ENCODE measurements around the gene SPHKAP. TPM values are rescaled to one million over a fixed set of nuclear protein-coding genes. Genes with fewer than 3 reads are reported as not detected.

Gene SPHKAP, protein sequence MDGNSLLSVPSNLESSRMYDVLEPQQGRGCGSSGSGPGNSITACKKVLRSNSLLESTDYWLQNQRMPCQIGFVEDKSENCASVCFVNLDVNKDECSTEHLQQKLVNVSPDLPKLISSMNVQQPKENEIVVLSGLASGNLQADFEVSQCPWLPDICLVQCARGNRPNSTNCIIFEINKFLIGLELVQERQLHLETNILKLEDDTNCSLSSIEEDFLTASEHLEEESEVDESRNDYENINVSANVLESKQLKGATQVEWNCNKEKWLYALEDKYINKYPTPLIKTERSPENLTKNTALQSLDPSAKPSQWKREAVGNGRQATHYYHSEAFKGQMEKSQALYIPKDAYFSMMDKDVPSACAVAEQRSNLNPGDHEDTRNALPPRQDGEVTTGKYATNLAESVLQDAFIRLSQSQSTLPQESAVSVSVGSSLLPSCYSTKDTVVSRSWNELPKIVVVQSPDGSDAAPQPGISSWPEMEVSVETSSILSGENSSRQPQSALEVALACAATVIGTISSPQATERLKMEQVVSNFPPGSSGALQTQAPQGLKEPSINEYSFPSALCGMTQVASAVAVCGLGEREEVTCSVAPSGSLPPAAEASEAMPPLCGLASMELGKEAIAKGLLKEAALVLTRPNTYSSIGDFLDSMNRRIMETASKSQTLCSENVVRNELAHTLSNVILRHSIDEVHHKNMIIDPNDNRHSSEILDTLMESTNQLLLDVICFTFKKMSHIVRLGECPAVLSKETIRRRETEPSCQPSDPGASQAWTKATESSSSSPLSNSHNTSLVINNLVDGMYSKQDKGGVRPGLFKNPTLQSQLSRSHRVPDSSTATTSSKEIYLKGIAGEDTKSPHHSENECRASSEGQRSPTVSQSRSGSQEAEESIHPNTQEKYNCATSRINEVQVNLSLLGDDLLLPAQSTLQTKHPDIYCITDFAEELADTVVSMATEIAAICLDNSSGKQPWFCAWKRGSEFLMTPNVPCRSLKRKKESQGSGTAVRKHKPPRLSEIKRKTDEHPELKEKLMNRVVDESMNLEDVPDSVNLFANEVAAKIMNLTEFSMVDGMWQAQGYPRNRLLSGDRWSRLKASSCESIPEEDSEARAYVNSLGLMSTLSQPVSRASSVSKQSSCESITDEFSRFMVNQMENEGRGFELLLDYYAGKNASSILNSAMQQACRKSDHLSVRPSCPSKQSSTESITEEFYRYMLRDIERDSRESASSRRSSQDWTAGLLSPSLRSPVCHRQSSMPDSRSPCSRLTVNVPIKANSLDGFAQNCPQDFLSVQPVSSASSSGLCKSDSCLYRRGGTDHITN (N-terminal part only)
- total RNA-seq = 8.7 TPM

DNA sequence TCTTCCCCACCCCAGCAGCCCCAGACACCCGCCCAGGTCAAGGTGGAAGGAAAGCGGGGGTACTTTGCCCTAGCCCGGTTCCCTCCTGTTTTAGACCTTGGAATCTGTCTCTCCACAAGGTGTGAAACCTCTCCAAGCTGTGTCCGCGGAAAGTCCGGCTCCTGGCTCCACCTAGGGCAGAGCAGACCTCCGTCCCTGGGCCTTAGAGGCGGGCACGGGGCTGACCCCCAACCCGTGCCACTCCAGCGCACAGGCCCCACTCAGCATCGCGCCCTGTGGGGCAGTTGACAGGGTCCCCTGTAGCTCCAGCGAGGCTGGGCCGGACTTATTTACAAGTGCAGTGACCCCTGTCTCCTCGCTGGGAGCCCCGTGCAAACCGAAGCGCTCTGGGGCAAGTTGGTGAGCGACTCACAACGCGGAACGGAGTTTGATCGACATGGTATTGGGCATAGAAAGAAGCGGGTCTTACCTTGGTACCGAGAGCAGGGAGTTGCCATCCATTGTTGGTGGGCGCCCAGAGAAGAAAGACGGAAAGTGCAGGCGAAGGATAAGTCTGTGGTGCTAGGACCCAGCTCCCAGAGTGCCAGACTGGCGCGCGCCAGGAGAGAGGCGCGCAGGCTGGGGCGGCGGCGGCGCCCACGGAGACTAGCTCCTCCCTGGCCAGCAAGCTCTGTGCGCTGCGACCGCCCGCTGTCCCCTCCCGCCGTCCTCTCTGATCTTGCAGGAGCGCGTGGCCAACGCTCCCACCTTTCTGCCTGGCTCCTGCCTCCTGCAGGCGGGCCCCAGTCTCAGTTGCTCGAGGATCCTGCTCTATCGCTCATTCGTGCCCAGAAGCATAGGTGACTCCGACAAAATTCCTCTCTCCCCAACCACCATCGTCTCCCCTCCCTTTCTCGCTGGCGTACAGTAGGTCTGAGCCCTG is at the start of gene SPHKAP:
SPHKAP (minus strand) TSS at position 590 of the 922 bp plus-strand sequence; CDS start at position 501, 89 bp downstream.

